Jurkat, Clone E6-1 (cell line): ENCODE data around the gene ADIG.
"Not testable (repeated sequence)": the region's sequence is repeated elsewhere in the genome, so short reads cannot be mapped to it uniquely, and the experiment has no call there.

Experiments used
- DNase-seq: peaks from one replicate; pipeline ENCODE4 v3.0.0-alpha.2; 2011; ENCODE audit warnings: low read depth, low spot score
- H3K4me3 ChIP-seq: 2 replicates; pipeline ENCODE4 v1.5.1; 2011; ENCODE audit warnings: mild to moderate bottlenecking, low read length, control low read depth, moderate library complexity

ADIG gene

DNA sequence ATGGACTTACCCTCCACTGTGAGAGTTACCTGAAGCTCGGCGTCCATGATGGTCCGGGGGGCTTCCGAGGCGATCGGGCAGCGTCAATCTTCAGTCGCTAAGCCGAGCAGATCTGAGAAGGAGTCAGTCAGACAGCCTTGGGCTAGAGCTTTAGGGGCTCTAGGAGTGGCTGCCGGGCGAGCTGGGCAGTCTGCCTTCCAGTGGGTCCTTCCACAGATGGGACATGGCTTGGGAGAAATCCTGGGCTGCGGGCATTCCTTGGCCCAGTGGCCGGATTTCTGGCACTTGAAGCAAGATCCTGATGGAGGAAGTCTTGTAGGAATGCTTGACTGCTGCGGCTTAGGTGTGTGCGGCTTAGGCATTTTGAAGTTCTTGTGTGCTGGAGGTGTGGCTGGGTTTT, 14.9 kb downstream of the ADIG start:
- not testable (repeated sequence) for H3K4me3 ChIP-seq, DNase-seq

- H3K4me3 ChIP-seq = no peak overlapping the region
- DNase-seq = no peak
These were observed 18.4 kb downstream of the ADIG start for GRCh38 chr20:38599410-38599882.

DNA sequence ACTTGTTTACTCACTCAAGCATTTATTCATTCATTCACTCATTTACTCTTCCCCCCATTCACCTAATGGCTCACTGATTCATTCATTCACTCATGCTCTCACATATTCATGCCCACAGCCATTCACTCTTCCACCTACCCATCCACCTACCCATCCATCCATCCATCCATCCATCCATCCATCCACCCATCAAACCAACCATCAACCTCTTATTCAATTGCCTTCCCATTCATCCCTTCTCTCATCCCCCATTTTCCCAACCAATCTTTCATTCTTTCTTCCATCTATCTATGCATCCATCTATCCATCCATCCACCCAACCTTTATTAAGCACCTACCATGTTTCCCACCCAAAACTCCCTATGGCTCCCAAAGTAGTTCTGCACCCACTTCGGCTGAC, 19.1 kb downstream of the ADIG start:
- no peak for DNase-seq
- no peak overlapping the region for H3K4me3 ChIP-seq

- DNase-seq = peak; percentile 7
- H3K4me3 ChIP-seq = peak within 1 kb of the TSS; percentile 38
These were observed 20.5 kb downstream of the ADIG start, which contains the start of gene ARHGAP40 for GRCh38 chr20:38601216-38602184. ARHGAP40 (plus strand) TSS chr20:38601809.

DNA sequence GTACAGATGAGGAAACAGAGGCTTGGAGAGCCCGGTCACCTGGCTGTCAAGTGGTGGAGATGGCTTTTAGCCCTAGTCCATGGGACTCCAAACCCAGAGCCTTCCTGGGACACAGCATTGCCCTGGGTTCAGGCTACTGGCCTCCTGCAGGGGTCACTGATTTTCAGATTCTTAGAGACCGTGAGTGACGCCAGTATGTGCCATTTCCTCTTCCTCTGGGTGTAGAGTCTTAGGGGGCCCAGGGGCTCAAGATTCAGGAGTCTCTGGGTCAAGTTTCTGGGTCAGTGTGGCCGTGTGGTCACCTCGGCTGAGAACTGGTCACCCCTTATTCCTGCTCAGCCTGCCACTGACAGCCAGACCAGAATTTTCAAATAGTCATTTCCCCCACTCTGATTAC, 21.2 kb downstream of the ADIG start:
- DNase-seq = no peak
- H3K4me3 ChIP-seq = peak overlapping the region; percentile 38; the same call in 1 of the 2 replicates

- no peak for DNase-seq
- no peak overlapping the region for H3K4me3 ChIP-seq
These were observed 22.3 kb downstream of the ADIG start for GRCh38 chr20:38603286-38603685.

- no peak for DNase-seq
- no peak overlapping the region for H3K4me3 ChIP-seq
These were observed 23.9 kb downstream of the ADIG start for GRCh38 chr20:38604873-38605303.

GRCh38 chr20:38607351-38607750, 26.4 kb downstream of the ADIG start:
- no peak overlapping the region for H3K4me3 ChIP-seq
- DNase-seq = no peak

- DNase-seq = no peak
- no peak overlapping the region for H3K4me3 ChIP-seq
These were observed 27.2 kb downstream of the ADIG start for GRCh38 chr20:38608188-38608587.

DNA sequence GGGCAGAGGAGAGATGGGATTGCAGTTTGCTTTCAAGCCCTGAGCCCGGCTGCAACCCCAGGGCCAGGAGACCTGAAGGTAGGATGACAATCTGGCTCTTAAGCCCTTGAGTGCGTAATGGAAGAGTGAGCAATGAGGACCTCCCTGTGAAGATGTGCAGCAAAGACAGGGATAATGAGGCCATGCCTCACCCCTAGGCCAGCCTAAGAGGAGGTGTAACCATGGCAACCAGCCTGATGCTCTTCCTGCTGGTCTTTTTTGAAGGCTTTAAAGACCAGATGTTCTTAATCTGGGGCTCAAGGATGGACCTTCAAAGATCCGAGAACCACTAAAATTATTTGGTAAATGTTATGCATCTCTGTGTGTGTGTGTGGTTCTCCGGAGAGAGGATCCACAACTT, 28.8 kb downstream of the ADIG start:
- DNase-seq = no peak
- no peak overlapping the region for H3K4me3 ChIP-seq

- H3K4me3 ChIP-seq = no peak overlapping the region
- DNase-seq = no peak
These were observed 29.5 kb downstream of the ADIG start for GRCh38 chr20:38610521-38610920.

- H3K4me3 ChIP-seq = no peak overlapping the region
- no peak for DNase-seq
These were observed 31.9 kb downstream of the ADIG start for GRCh38 chr20:38612751-38613515.

- no peak for DNase-seq
- H3K4me3 ChIP-seq = no peak overlapping the region
These were observed 34.3 kb downstream of the ADIG start for GRCh38 chr20:38615283-38615682.

GRCh38 chr20:38616457-38616856, 35.5 kb downstream of the ADIG start:
- no peak overlapping the region for H3K4me3 ChIP-seq
- no peak for DNase-seq

- DNase-seq = no peak
- no peak overlapping the region for H3K4me3 ChIP-seq
These were observed 36.2 kb downstream of the ADIG start for GRCh38 chr20:38617011-38617829.

DNA sequence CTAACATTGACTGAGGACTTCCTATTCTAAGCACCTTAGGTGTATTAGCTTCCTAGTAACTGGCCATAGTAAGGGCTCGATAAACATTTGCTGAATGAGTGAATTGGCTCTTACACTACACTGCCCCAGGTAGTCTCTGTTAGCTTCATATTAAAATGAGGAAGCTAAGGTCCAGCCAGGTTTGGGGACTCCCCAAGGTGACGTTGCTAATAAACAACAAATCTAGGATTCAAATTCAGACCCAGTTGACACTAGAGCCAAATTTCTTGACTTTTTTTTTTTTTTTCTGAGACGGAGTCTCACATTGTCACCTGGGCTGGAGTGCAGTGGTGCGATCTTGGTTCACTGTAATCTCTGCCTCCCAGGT, 36.8 kb downstream of the ADIG start:
- no peak overlapping the region for H3K4me3 ChIP-seq
- DNase-seq = no peak

GRCh38 chr20:38620441-38620840, 39.4 kb downstream of the ADIG start:
- DNase-seq = no peak

DNA sequence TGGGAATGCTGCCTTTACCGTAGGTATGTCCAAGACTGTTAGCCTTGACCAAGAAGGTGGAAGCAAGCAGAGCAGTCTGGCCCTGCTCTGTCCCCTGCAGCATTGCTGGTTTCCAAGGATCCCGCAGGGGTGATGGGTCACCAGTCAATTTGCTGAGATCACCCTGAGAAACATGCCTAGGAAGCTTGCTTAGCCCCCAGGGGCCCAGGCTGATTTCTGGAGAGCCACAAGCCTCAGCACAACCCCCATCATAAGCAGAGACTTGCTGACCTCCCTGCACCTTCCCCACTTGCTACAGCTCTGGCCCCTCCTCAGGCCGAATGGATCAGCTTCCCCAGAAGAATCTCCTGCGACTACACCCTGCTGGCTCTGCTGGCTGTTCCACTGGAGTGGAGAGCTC, 42.1 kb downstream of the ADIG start:
- no peak overlapping the region for H3K4me3 ChIP-seq
- no peak for DNase-seq

More at GRCh38 chr20:38620441-38620840, 39.4 kb downstream of the ADIG start:
- no peak overlapping the region for H3K4me3 ChIP-seq

- no peak overlapping the region for H3K4me3 ChIP-seq
- no peak for DNase-seq
These were observed 43.1 kb downstream of the ADIG start for GRCh38 chr20:38624084-38624483.
